Ramos (cell line): ENCODE results near the gene CTDSP2.

ENCODE experiments used
- in situ Hi-C: fragments of 300-500 bp; cut with MboI; formaldehyde crosslinking; loops from one replicate; pipeline ENCODE4 v1.14.3; 2022; ENCODE audit warnings: low sequenced_read_pairs; ENCODE audit not compliant: unreplicated experiment

Gene CTDSP2

GRCh38 chr12:57883700-57884099 lies 37.2 kb upstream of the CTDSP2 start:
- in situ Hi-C loops: loop anchor here (25.0 kb wide), 1 partner anchor 646 kb away; the partner anchor contains the start of gene SHMT2

- in situ Hi-C loops: loop anchor here (25.0 kb wide), 1 partner anchor 646 kb away; the partner anchor contains the start of gene SHMT2
Observed at GRCh38 chr12:57883057-57883456, 36.5 kb upstream of the CTDSP2 start.

- in situ Hi-C loops: loop anchor here (25.0 kb wide), 1 partner anchor 645 kb away; the partner anchor contains the start of gene SHMT2
Observed at GRCh38 chr12:57882575-57882974, 36.0 kb upstream of the CTDSP2 start.

GRCh38 chr12:57881475-57881874 lies 34.9 kb upstream of the CTDSP2 start:
- in situ Hi-C loops: loop anchor here (25.0 kb wide), 1 partner anchor 644 kb away; the partner anchor contains the start of gene SHMT2

DNA sequence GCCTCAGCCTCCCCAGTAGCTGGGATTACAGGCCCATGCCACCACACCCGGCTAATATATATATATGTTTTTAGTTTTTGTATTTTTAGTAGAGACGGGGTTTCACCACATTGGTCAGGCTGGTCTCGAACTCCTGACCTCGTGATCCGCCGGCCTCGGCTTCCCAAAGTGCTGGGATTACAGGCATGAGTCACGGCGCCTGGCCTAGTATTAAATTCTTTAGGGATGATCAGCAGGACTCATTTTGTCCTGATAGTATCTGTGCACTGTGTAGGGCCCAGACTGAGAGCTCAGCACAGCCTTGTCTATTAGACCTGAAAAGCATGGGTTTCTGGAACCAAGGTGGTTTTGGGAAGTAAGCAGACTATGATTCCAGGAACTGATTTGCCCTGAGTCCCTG lies 34.5 kb upstream of the CTDSP2 start:
- in situ Hi-C loops: loop anchor here (25.0 kb wide), 1 partner anchor 644 kb away; the partner anchor contains the start of gene SHMT2

DNA sequence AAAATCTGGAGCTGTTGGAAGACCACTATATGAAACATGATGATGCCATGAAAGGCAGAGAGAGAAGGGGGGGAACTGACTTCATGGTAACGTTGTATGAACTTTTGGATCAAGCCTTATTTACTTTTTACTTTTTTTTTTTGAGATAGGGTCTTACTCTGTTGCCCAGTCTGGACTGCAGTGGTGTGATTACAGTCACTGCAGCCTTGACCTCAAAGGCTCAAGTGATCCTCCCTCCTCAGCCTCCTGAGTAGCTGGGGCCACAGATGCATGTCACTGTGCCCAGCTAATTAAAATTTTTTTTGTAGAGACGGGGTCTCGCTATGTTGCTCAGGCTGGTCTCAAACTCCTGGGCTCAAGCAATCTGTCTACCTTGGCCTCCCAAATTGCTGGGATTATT lies 31.3 kb upstream of the CTDSP2 start:
- in situ Hi-C loops: loop anchor here (25.0 kb wide), 1 partner anchor 641 kb away; the partner anchor contains the start of gene SHMT2

DNA sequence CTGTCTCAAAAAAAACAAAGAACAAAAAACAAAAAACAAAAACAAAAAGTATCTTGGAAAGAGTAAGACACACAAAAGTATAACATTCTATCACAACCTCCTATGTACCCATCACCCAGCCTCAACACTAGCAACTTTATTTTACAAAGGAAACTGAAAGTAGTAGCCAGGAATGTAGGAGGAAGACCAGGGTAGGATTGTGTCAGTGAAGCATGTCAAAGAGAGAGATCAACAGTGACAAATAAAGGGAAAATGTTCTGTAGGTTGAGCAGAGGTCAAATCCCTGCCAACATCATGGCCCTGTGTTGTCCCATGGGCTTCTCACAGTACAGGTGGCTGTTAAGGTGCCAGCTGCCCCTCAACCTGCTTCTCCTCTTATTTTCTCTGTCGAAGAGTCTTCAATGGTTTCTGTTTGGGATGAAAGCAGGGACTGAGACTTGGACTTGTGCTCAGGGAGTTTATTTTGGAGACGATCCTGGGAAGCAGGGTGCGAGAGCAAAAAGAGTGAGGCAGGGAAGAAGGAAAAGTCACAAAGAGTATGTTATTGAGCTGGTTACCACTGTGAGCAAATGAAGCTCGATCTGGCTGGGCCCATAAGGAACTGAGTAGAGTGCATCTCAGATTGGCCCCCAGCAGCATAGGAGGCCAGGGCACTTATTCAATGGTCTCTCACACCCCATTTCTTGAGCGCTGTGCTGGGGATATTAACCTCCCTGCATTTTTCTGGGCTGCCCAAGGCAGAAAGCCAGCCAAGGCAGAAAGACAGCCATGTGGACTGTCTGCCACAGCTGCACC lies 29.4 kb upstream of the CTDSP2 start:
- in situ Hi-C loops: loop anchor here (25.0 kb wide), 1 partner anchor 639 kb away; the partner anchor contains the start of gene SHMT2

GRCh38 chr12:57874166-57875108 lies 27.9 kb upstream of the CTDSP2 start:
- in situ Hi-C loops: loop anchor here (25.0 kb wide), 1 partner anchor 637 kb away; the partner anchor contains the start of gene SHMT2

DNA sequence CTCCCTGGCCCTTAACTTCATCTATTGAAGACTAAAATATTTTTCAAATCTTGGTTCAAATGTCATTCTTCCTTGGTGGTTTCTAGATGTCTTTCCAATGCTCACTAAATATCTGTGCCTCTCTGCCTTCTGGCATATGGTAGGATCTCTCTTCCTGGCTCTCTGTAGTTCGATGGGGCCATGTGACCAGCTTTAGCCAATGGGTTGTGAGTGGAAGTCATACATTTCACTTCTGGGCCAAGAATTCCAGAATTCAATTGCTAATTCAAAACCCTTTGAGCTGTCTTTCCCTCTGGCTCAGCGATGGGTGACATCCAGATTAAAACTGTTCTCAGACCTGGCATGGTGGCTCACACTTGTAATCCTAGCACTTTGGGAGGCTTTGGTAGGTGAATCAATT lies 25.8 kb upstream of the CTDSP2 start:
- in situ Hi-C loops: no loop called here

- in situ Hi-C loops: no loop called here
Observed at GRCh38 chr12:57869927-57870318, 23.4 kb upstream of the CTDSP2 start.

- in situ Hi-C loops: no loop called here
Observed at GRCh38 chr12:57869298-57869926, 22.9 kb upstream of the CTDSP2 start.

DNA sequence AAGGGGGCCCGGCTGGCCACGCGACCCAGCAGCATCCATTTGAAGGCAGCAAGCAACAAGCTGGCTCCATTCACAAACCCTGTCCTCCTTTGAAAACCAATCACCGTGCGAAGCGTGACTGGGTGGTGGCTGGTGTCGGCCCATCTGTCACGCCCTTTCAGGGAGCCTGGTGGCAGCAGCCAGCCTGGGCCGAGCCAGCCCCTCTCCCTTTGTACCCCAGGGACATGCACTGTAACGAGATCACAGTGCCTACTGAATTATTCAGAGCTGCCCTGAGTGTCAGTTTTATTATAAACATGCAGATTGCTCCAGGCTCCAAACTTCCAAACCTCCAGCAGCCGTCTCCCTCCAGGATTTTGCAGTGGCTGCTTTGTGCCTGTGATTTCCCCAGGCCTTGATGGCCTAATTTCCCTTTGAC lies 22.3 kb upstream of the CTDSP2 start:
- in situ Hi-C loops: no loop called here

GRCh38 chr12:57868221-57868620 lies 21.7 kb upstream of the CTDSP2 start:
- in situ Hi-C loops: no loop called here

DNA sequence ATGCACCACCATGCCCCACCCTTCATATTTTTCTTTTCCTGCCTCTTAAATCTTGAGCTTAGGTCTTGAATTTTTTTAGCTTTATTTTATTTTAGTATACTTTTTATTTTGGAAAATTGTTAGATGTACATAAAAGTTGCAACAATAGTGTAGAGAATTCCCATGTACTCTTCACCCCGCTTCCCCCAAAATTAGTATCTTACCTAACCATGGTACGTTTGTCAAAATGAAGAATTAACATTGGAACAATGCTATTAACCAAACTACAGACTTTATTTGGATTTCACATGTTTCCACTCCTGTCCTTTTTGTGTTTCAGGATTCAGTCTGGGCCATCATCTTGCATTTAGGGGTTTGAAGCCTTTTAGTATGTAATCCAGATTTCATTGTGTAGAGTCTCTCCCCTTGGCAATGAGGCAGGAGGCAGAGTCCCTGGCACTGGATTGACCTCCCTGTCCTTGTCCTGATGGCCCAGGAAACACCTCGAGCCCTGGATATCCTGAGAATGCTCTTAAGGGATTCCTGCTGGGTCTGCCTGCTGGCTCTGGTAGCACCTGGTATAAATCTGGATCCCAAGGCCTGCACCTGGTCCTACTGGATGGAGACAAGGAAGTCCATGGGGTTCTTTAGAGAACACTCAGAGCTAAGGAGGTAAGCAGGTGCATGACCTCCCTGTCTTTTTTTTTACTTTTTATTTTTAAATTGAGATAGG lies 19.9 kb upstream of the CTDSP2 start:
- in situ Hi-C loops: no loop called here

DNA sequence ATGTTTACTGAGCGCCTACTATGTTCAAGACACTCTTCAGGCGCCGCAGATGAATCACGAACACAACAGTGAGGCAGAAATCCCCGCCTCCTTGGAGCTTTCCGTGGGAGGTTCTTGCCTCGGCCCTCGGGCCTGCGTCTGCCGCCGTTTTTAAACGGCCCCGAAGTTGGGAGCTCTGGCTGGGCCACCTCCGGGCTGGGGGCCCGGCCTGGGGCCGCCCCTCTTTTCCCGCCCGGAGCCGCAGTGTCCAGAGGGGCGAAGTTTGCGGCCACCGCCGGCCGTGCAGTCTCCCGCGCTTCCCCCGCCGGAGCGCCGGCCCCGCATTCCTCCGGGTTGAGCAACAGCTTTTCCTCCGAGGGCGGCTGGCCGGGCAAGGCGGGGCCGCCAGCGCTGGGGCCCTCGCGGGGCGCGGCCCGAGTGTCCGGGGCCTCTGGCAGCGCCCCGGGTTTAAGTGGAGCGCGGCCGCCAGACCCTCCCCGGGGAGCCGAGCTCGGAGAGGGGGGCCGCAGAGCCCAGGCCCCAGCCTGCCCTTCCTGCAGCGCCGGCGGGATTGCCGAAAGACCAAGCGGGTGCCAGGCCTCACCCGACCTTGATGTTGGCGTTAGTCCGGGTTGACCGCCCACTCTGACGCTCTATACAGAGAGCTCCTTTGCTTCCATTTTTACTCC lies 18.7 kb upstream of the CTDSP2 start:
- in situ Hi-C loops: no loop called here

DNA sequence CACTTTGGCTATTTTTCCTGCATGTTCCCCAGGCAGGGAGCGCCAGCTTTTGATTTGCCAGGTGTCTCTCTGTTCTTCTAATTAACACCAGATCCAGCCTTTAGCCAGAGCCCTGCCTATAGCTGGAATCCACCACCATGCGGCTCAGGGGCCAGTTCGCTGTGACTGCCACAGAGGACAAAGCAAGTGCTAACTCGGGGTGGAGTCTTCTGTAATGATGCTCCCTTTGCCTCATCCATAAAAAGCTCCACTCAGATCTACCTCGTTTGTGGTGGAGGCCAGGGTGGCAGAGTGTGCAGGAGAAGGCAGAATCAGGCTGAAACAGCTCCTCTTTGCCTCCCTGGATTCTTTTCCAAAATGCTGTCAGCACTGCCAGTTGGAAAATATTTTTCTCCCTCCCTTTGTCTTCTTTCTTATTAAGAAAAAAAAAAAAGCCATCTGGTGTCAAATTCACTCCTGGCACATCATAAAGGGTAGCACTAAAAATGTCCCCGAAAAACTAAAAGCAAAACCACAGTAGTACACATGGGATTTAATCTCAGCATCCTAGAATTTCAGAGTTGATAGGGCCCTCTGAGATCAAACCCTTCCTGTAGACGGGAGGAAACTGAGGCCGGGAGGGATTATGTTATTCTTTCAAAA lies 18.0 kb upstream of the CTDSP2 start:
- in situ Hi-C loops: no loop called here

GRCh38 chr12:57863676-57864075 lies 17.1 kb upstream of the CTDSP2 start:
- in situ Hi-C loops: no loop called here

GRCh38 chr12:57861967-57862366 lies 15.4 kb upstream of the CTDSP2 start:
- in situ Hi-C loops: no loop called here
